NCI-H748 (cell line): Measurements from ENCODE around the gene ZNF275.
A peak's percentile ranks its signal among the peaks of the same experiment; 100 is the strongest.
"Not testable (repeated sequence)": the region's sequence is repeated elsewhere in the genome, so short reads cannot be mapped to it uniquely, and the experiment has no call there.

Experiments
- DNase-seq: peaks from one replicate; lab custom pipeline; 2025; ENCODE audit not compliant: unreplicated experiment; lab: John Stamatoyannopoulos, UW

ZNF275 gene

GRCh38 chrX:153386097-153386496 lies 52.1 kb downstream of the ZNF275 start:
- no peak for DNase-seq

- no peak for DNase-seq
These were observed 53.4 kb downstream of the ZNF275 start for GRCh38 chrX:153387345-153387744.

- DNase-seq = no peak
These were observed 54.2 kb downstream of the ZNF275 start for GRCh38 chrX:153387987-153388721.

GRCh38 chrX:153388722-153389459 lies 54.9 kb downstream of the ZNF275 start:
- no peak for DNase-seq

GRCh38 chrX:153389460-153389768 lies 55.5 kb downstream of the ZNF275 start:
- not testable (repeated sequence) for DNase-seq

GRCh38 chrX:153392642-153393321 lies 58.8 kb downstream of the ZNF275 start:
- no peak for DNase-seq

- DNase-seq = no peak
These were observed 60.7 kb downstream of the ZNF275 start for GRCh38 chrX:153394612-153395011.

- no peak for DNase-seq
These were observed 61.8 kb downstream of the ZNF275 start for GRCh38 chrX:153395613-153396319.

- no peak for DNase-seq
These were observed 62.6 kb downstream of the ZNF275 start for GRCh38 chrX:153396320-153397195.

GRCh38 chrX:153397256-153397960 lies 63.5 kb downstream of the ZNF275 start:
- peak; percentile 15 for DNase-seq

GRCh38 chrX:153398275-153398960 lies 64.5 kb downstream of the ZNF275 start:
- no peak for DNase-seq

GRCh38 chrX:153400146-153401132 lies 66.5 kb downstream of the ZNF275 start:
- DNase-seq = no peak

- DNase-seq = no peak
These were observed 67.3 kb downstream of the ZNF275 start, which contains the start of gene PNMA6E for GRCh38 chrX:153401133-153401764. PNMA6E (minus strand) TSS chrX:153401350; CDS start chrX:153398849, 2,501 bp downstream.
